Measurements from ENCODE around the gene EIF4A2.

The EIF4A2 gene

DNA sequence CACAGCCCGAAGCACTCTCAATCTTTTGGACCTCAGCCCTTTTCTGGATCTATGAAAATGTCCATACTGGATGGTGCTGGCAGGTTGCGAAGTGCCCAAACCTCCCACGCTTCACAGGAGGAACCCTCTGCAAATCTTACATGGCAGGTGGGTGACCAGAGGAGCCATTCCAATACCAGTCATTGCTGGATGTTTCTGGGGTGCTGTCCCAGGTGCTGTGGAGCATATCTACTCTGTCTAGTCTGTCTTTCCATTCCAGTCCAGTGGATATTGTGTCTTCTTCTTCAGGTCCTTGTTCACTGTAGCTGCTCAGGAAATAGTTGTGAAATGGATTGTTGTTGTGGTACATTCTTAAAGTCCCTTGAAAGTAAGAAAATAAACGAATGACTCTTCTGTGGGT lies 48.4 kb downstream of the EIF4A2 start:
- Histone ChIP-seq H3K4me1 (ENCODE audit: control insufficient read depth, insufficient read depth, low read length, unreplicated experiment) (no peaks in the 10 kb centered on the region), H3K27ac (ENCODE audit: low read depth, low read length) (no peak overlapping the region), H3K79me2 (ENCODE audit: control insufficient read depth, insufficient read depth, low read length, unreplicated experiment) (no peaks in the 10 kb centered on the region), H2AFZ (ENCODE audit: low read length, unreplicated experiment) (no peak overlapping the region), H3K4me3 (ENCODE audit: low read depth, low read length) (no peak overlapping the region), H3K27me3 (ENCODE audit: insufficient read depth, low read length) (peaks cover 75% of the 10 kb centered on the region), H3K36me3 (ENCODE audit: insufficient read depth, low read length) (no peaks in the 10 kb centered on the region)

DNA sequence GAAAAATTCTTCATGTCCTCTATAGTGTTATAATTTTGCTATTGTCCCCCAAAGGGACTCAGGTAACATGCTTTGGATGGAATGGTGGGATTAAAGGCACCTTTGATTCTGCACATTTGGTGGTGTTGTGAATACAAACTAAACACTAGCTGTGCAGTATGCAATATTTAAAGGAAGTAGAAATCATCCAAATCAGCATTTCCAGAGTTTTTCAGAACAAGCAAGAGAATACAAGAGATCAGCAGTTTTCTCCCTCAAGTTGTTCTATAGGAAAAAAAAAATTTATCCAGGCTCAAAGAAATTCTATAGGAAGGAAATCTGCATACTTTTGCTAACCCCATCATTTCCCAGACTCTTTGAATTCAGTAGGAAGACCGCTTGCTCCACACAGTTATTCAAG lies 48.9 kb downstream of the EIF4A2 start:
- Histone ChIP-seq H3K4me1 (ENCODE audit: control insufficient read depth, insufficient read depth, low read length, unreplicated experiment) (no peaks in the 10 kb centered on the region), H3K36me3 (ENCODE audit: insufficient read depth, low read length) (no peaks in the 10 kb centered on the region), H3K79me2 (ENCODE audit: control insufficient read depth, insufficient read depth, low read length, unreplicated experiment) (no peaks in the 10 kb centered on the region), H3K27ac (ENCODE audit: low read depth, low read length) (no peak overlapping the region), H2AFZ (ENCODE audit: low read length, unreplicated experiment) (no peak overlapping the region), H3K27me3 (ENCODE audit: insufficient read depth, low read length) (peaks cover 75% of the 10 kb centered on the region), H3K4me3 (ENCODE audit: low read depth, low read length) (no peak overlapping the region)
